HFF-Myc (cell line): Measurements from ENCODE around the gene JAZF1.

ENCODE experiments used
- DNase-seq: peaks from one replicate; pipeline ENCODE4 v3.0.0-alpha.2; 2011; ENCODE audit warnings: low read depth; ENCODE audit errors: extremely low read depth
- H3K4me3 ChIP-seq: replicated peaks from 2 replicates; pipeline ENCODE4 v1.5.1; 2011; ENCODE audit warnings: low read depth, mild to moderate bottlenecking, control low read depth, low read length
- CTCF ChIP-seq: IDR thresholded peaks from 2 replicates; pipeline ENCODE4 v1.5.1; 2012; ENCODE audit warnings: mild to moderate bottlenecking, low read depth, low read length, control low read depth; ENCODE audit errors: missing control alignments

JAZF1 gene

GRCh38 chr7:28161331-28161730, 19.3 kb downstream of the JAZF1 start:
- H3K4me3 ChIP-seq = no peak overlapping the region
- TF ChIP-seq CTCF = no peak
- no peak for DNase-seq

- no peak for TF ChIP-seq CTCF
- DNase-seq = no peak
- H3K4me3 ChIP-seq = no peak overlapping the region
Measured at GRCh38 chr7:28160551-28160991, 20.0 kb downstream of the JAZF1 start.

GRCh38 chr7:28157831-28158416, 22.7 kb downstream of the JAZF1 start:
- DNase-seq = no peak
- no peak for TF ChIP-seq CTCF
- no peak overlapping the region for H3K4me3 ChIP-seq

GRCh38 chr7:28157076-28157745, 23.4 kb downstream of the JAZF1 start:
- no peak for TF ChIP-seq CTCF
- no peak for DNase-seq
- H3K4me3 ChIP-seq = no peak overlapping the region

GRCh38 chr7:28156401-28156800, 24.2 kb downstream of the JAZF1 start:
- no peak for TF ChIP-seq CTCF
- no peak overlapping the region for H3K4me3 ChIP-seq
- DNase-seq = no peak

GRCh38 chr7:28155964-28156363, 24.6 kb downstream of the JAZF1 start:
- DNase-seq = no peak
- H3K4me3 ChIP-seq = no peak overlapping the region
- TF ChIP-seq CTCF = no peak
